Measurements from ENCODE around the gene GAPVD1.
"Not testable (repeated sequence)": the region's sequence is repeated elsewhere in the genome, so short reads cannot be mapped to it uniquely, and the experiment has no call there.

Gene GAPVD1

DNA sequence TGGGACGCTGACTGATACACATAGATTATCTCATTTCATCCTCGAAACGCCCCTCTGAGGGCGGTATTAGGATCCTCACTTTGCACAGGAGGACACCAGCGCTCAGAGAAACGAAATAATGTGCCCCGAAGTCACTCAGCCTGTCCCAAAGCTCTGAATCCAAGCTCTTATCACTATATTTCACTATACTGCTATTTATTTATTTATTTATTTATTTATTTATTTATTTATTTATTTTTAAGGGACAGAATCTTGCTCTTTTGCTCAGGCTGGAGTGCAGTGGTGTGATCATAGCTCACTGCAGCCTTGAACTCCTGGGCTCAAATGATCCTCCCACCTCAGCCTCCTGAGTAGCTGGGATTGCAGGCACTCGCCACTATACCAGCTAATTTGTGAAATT is 138.6 kb downstream of the GAPVD1 start:
- H3K9ac ChIP-seq (ENCODE audit: low read depth in 1 of 2, low read length in 2 of 2); H3K27ac ChIP-seq (ENCODE audit: low read depth in 2 of 2, low read length in 2 of 2): not testable (repeated sequence)

DNA sequence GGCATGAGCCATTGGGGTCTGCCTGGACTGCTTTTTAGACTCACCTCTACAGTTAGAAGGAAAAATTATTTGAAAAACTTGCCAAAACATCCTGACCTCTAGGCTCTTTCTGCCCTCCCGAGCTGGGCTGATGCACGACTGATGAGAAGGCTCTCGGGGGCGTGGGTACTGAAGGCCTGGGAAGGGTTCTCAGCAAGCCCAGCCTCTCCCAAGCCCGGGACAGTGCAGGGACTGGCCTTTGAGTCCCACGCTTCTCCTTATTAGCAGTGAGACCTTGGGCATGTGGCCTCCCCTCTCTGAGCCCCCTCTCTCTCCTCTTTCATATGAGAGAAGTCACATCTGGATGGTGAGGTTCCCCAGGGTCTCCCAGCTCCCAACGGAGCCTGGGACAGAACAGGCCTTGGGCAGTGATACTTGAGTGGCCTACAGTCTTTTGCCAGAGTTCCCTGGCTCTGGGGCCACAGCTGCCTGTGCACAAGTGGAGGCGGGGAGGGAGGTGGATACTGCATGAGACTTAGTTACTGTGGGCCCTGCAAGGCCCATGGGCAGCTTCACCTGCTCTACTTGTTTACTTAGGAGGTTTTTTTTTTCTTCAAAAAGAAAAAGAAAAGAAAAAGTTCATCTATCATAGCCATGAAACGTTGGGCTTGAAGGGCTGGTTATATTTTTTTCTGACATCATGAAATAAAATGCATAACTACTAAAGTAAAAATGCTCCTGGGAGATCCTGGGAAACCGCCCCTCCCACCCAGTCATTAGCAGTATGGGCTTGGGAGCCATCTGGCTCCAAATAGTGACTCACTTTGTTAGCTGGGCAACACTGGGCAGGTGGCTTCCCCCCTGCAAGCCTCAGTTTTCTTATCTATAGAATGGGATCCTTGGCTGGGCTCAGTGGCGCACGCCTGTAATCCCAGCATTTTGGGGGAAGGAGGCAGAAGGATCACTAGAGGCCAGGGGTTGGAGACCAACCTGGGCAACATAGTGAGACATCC is 139.4 kb downstream of the GAPVD1 start:
- no peaks in the 10 kb centered on the region for H3K36me3 ChIP-seq (ENCODE audit: control insufficient read depth in 2 of 2, insufficient read depth in 2 of 2, low read length in 2 of 2)
- no peak overlapping the region for H3K27ac ChIP-seq (ENCODE audit: low read depth in 2 of 2, low read length in 2 of 2)
- no peaks in the 10 kb centered on the region for H3K9me3 ChIP-seq (ENCODE audit: control insufficient read depth in 2 of 2, low read length in 2 of 2)
- no peaks in the 10 kb centered on the region for H3K27me3 ChIP-seq (ENCODE audit: control insufficient read depth in 2 of 2, insufficient read depth in 2 of 2, low read length in 2 of 2)
- no peaks in the 10 kb centered on the region for H3K4me1 ChIP-seq (ENCODE audit: control insufficient read depth in 2 of 2, insufficient read depth in 2 of 2, low read length in 2 of 2)
- no peak overlapping the region for H3K9ac ChIP-seq (ENCODE audit: low read depth in 1 of 2, low read length in 2 of 2)
- H3K4me3 ChIP-seq (ENCODE audit: low read length in 2 of 2), result no peak overlapping the region

More for the DNA sequence above, 138.6 kb downstream of the GAPVD1 start:
- not testable (repeated sequence) for H3K27me3 ChIP-seq (ENCODE audit: control insufficient read depth in 2 of 2, insufficient read depth in 2 of 2, low read length in 2 of 2); H3K36me3 ChIP-seq (ENCODE audit: control insufficient read depth in 2 of 2, insufficient read depth in 2 of 2, low read length in 2 of 2); H3K4me3 ChIP-seq (ENCODE audit: low read length in 2 of 2); H3K4me1 ChIP-seq (ENCODE audit: control insufficient read depth in 2 of 2, insufficient read depth in 2 of 2, low read length in 2 of 2); H3K9me3 ChIP-seq (ENCODE audit: control insufficient read depth in 2 of 2, low read length in 2 of 2)

DNA sequence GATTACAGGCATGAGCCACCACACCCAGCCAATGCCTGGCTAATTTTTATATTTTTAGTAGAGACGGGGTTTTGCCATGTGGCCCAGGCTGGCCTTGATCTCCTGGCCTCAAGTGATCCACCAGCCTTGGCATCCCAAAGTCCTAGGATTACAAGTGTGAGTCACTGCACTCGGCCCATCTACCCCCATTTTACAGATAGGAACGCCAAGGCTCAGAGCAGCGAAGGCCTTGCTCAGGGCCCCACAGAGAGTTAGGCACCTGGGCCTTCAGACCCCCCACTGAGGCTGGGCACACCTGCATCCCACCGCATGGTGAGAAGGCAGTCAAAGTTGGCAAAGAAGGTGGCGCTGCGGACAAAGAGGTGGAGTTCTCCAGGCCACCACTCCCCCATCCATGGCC is 143.1 kb downstream of the GAPVD1 start:
- Histone ChIP-seq H3K9ac (ENCODE audit: low read depth in 1 of 2, low read length in 2 of 2) (no peak overlapping the region), H3K4me1 (ENCODE audit: control insufficient read depth in 2 of 2, insufficient read depth in 2 of 2, low read length in 2 of 2) (peaks cover 3 to 7% of the 10 kb centered on the region in 2 donors), H3K27me3 (ENCODE audit: control insufficient read depth in 2 of 2, insufficient read depth in 2 of 2, low read length in 2 of 2) (peaks cover 5 to 17% of the 10 kb centered on the region in 2 donors), H3K36me3 (ENCODE audit: control insufficient read depth in 2 of 2, insufficient read depth in 2 of 2, low read length in 2 of 2) (no peaks in the 10 kb centered on the region), H3K9me3 (ENCODE audit: control insufficient read depth in 2 of 2, low read length in 2 of 2) (no peaks in the 10 kb centered on the region), H3K4me3 (ENCODE audit: low read length in 2 of 2) (no peak overlapping the region), H3K27ac (ENCODE audit: low read depth in 2 of 2, low read length in 2 of 2) (no peak overlapping the region)

DNA sequence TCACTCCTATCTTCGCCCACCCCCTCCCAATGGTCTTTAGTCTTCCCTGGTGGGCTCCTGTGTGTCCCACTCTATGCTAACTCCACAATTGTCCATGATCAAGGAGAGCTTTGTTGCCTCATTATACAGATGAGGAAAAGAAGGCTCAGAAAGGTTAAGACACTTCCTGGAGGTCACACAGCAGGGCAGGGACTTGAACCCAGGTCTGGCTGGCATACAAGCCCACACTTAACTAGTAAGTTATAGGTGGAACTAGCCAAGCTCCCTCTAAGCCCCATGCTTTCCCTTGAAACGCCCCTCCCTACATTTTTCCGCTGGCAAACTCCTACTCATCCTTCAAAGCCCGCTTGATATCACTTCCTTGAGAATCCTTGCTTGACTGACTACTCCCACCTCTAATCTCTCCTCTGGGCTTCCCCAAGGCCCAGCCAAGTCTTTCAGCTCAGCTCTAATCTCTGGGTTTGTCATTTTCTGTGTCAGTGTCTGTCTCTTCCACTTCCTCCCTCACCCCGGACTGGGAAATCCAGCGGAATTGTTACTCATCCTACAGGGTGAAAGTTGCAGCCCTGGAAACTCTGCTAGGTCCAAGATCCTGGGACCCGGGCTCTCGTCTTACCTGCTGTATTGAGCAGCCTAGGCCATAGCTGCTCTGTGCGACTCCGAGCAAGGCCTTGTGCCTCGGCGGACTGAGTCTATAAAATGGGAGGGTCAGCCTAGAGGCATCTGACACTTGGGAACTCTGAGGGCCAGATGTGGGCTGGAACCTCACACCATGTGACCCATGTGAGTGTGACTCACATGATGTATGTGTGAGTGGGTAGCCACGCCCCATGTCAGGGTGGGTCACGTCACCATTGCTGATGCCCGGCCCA is 144.5 kb downstream of the GAPVD1 start:
- Histone ChIP-seq H3K9me3 (ENCODE audit: control insufficient read depth in 2 of 2, low read length in 2 of 2) (no peaks in the 10 kb centered on the region), H3K4me3 (ENCODE audit: low read length in 2 of 2) (no peak overlapping the region), H3K27me3 (ENCODE audit: control insufficient read depth in 2 of 2, insufficient read depth in 2 of 2, low read length in 2 of 2) (peaks cover 6 to 17% of the 10 kb centered on the region in 2 donors), H3K4me1 (ENCODE audit: control insufficient read depth in 2 of 2, insufficient read depth in 2 of 2, low read length in 2 of 2) (peaks cover 3 to 7% of the 10 kb centered on the region in 2 donors), H3K36me3 (ENCODE audit: control insufficient read depth in 2 of 2, insufficient read depth in 2 of 2, low read length in 2 of 2) (no peaks in the 10 kb centered on the region), H3K9ac (ENCODE audit: low read depth in 1 of 2, low read length in 2 of 2) (no peak overlapping the region), H3K27ac (ENCODE audit: low read depth in 2 of 2, low read length in 2 of 2) (no peak overlapping the region)

DNA sequence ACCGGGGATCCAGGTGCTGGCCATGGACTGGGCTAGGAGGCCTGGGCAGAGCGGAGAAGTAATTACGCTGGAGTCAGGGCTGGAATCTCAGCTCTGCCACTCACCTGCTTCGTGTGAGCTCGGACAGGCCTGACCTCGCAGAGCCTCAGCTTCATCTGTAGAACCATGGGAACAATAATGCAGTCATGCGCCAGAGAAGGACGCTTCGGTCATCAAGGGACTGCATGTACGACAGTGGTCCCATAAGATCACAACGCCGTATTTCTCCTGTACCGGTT is 145.1 kb downstream of the GAPVD1 start:
- Histone ChIP-seq H3K9me3 (ENCODE audit: control insufficient read depth in 2 of 2, low read length in 2 of 2) (no peaks in the 10 kb centered on the region), H3K27ac (ENCODE audit: low read depth in 2 of 2, low read length in 2 of 2) (no peak overlapping the region), H3K36me3 (ENCODE audit: control insufficient read depth in 2 of 2, insufficient read depth in 2 of 2, low read length in 2 of 2) (no peaks in the 10 kb centered on the region), H3K27me3 (ENCODE audit: control insufficient read depth in 2 of 2, insufficient read depth in 2 of 2, low read length in 2 of 2) (peaks cover 6 to 17% of the 10 kb centered on the region in 2 donors), H3K4me1 (ENCODE audit: control insufficient read depth in 2 of 2, insufficient read depth in 2 of 2, low read length in 2 of 2) (peaks cover 3 to 7% of the 10 kb centered on the region in 2 donors), H3K9ac (ENCODE audit: low read depth in 1 of 2, low read length in 2 of 2) (no peak overlapping the region), H3K4me3 (ENCODE audit: low read length in 2 of 2) (no peak overlapping the region)

DNA sequence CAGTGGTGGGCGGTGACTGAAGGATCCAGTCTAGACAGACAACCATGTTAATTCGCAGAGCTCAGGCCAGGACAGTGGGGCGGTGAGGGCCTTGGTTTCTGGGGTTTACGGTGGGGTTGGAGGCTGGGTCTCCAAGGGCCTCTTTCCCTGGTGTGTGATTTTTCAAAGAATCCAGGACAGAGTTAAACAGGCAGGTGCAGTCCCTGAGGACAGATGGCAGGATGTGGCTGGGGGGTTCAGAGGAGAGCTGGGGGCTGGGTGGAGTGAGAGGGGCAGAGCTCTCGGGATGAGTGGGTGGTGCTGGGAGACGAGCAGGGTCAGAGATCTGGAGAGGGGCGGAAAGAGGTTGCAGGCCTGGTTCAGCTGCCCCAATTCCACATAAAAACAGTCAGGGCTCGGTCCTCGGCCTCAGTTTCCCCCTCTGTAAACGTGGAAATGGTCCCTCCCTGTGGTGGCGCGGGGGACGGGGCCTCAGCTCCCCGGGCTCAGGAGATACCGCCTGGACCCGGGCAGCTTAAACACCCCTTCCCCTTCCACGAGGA is 145.9 kb downstream of the GAPVD1 start:
- H3K27ac ChIP-seq (ENCODE audit: low read depth in 2 of 2, low read length in 2 of 2), result no peak overlapping the region
- no peaks in the 10 kb centered on the region for H3K9me3 ChIP-seq (ENCODE audit: control insufficient read depth in 2 of 2, low read length in 2 of 2)
- H3K4me3 ChIP-seq (ENCODE audit: low read length in 2 of 2), result peak overlapping the region; percentile 41 to 59
- peaks cover 3 to 7% of the 10 kb centered on the region in 2 donors for H3K4me1 ChIP-seq (ENCODE audit: control insufficient read depth in 2 of 2, insufficient read depth in 2 of 2, low read length in 2 of 2)
- peak overlapping the region in 1 of 2 donors; percentile 53 for H3K9ac ChIP-seq (ENCODE audit: low read depth in 1 of 2, low read length in 2 of 2)
- no peaks in the 10 kb centered on the region for H3K36me3 ChIP-seq (ENCODE audit: control insufficient read depth in 2 of 2, insufficient read depth in 2 of 2, low read length in 2 of 2)
- peaks cover 6 to 17% of the 10 kb centered on the region in 2 donors for H3K27me3 ChIP-seq (ENCODE audit: control insufficient read depth in 2 of 2, insufficient read depth in 2 of 2, low read length in 2 of 2)

DNA sequence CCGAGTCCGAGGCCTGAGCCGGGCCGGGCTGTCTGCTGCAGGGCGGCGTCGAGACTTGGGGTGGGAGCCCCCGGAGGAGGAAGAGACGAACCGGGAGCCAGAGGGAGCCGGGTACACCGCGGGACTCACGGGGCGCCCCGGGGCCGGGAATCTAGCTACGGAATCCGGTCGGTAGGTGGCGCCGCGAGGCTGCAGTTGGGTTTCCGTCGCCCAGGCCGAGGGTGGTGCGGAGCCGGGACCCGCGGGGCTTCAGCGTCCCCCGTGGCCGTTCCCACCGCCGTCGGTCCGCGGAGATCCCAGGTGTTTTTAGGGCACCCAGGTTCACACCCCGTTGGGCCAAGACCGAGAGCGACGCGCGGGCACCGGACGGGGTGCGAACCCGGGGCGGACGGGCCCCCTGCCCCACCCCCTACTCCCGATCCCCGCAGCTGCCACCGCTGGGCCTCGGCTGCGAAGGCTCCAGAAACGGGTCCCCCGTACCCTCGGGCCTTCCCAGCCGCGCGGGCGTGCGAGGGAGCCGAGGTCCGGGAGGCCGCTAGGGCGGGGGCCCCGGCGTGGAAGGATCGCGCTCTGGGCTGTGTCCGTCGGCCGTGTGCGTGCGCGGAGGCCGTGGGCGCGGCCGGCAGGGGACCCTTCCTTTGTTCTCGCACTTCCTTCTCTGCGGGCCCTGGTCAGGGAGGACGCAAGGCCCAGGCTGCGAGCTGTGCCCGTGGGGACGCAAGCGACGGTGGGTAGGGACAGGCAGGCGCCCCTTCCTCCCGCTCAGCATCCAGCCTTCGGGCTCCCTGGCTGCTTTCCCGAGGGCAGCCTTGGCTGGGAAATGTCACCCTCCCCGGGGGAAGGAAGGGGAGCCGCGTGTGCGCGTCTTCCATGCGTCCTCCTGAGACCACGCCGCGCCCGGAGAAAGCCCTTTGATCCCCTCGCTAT is 146.6 kb downstream of the GAPVD1 start:
- H3K9me3 ChIP-seq (ENCODE audit: control insufficient read depth in 2 of 2, low read length in 2 of 2), result no peaks in the 10 kb centered on the region
- peak overlapping the region; percentile 59 to 63 for H3K4me3 ChIP-seq (ENCODE audit: low read length in 2 of 2)
- H3K36me3 ChIP-seq (ENCODE audit: control insufficient read depth in 2 of 2, insufficient read depth in 2 of 2, low read length in 2 of 2), result no peaks in the 10 kb centered on the region
- H3K4me1 ChIP-seq (ENCODE audit: control insufficient read depth in 2 of 2, insufficient read depth in 2 of 2, low read length in 2 of 2), result peaks cover 3 to 7% of the 10 kb centered on the region in 2 donors
- H3K27me3 ChIP-seq (ENCODE audit: control insufficient read depth in 2 of 2, insufficient read depth in 2 of 2, low read length in 2 of 2), result peaks cover 6 to 17% of the 10 kb centered on the region in 2 donors
- peak overlapping the region in 1 of 2 donors; percentile 53 for H3K9ac ChIP-seq (ENCODE audit: low read depth in 1 of 2, low read length in 2 of 2)
- peak overlapping the region in 1 of 2 donors; percentile 9 for H3K27ac ChIP-seq (ENCODE audit: low read depth in 2 of 2, low read length in 2 of 2)

DNA sequence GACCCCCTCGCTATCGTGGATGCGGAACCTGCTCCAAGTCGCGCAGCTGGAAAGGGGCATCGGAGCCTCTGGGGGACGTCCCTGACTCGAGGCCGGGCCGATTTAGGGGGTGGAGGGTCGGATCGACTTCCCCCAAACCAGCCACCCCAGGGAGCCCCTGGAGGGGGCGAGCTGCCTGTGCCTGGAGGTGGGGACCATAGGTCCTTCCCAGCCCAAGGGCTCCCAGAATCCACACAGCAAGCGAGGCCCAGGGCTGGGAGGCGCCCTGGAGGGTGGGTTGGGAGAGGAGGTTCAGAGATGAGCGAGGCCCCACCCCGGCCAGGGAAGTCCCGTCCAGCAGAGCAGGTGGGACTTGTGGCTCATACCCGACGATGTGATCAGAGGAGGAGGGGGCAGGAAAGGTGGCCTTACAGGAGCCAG is 147.6 kb downstream of the GAPVD1 start:
- Histone ChIP-seq H3K27ac (ENCODE audit: low read depth in 2 of 2, low read length in 2 of 2) (no peak overlapping the region), H3K4me1 (ENCODE audit: control insufficient read depth in 2 of 2, insufficient read depth in 2 of 2, low read length in 2 of 2) (peaks cover 3 to 7% of the 10 kb centered on the region in 2 donors), H3K4me3 (ENCODE audit: low read length in 2 of 2) (no peak overlapping the region)

More for the DNA sequence above, 147.6 kb downstream of the GAPVD1 start:
- Histone ChIP-seq H3K36me3 (ENCODE audit: control insufficient read depth in 2 of 2, insufficient read depth in 2 of 2, low read length in 2 of 2) (no peaks in the 10 kb centered on the region), H3K9me3 (ENCODE audit: control insufficient read depth in 2 of 2, low read length in 2 of 2) (no peaks in the 10 kb centered on the region), H3K9ac (ENCODE audit: low read depth in 1 of 2, low read length in 2 of 2) (no peak overlapping the region), H3K27me3 (ENCODE audit: control insufficient read depth in 2 of 2, insufficient read depth in 2 of 2, low read length in 2 of 2) (peaks cover 6 to 17% of the 10 kb centered on the region in 2 donors)

All from mucosa of rectum (tissue), 2 donors.